NCI-H510A (cell line): ENCODE results near the gene FFAR2.
"Not testable (repeated sequence)": the region's sequence is repeated elsewhere in the genome, so short reads cannot be mapped to it uniquely, and the experiment has no call there.

Source experiments
- DNase-seq: peaks from one replicate; lab custom pipeline; 2025; lab: John Stamatoyannopoulos, UW

FFAR2 gene

GRCh38 chr19:35455616-35456201 is 7.7 kb downstream of the FFAR2 start:
- DNase-seq: no peak

GRCh38 chr19:35457173-35457572 is 9.1 kb downstream of the FFAR2 start:
- DNase-seq: no peak

GRCh38 chr19:35458192-35458591 is 10.1 kb downstream of the FFAR2 start:
- DNase-seq: no peak

- DNase-seq: no peak
Observed at GRCh38 chr19:35458731-35459391, 10.8 kb downstream of the FFAR2 start.

GRCh38 chr19:35459414-35460082 is 11.5 kb downstream of the FFAR2 start:
- DNase-seq: no peak

- DNase-seq: no peak
Observed at GRCh38 chr19:35460608-35461007, 12.6 kb downstream of the FFAR2 start.

- DNase-seq: no peak
Observed at GRCh38 chr19:35461060-35461459, 13.0 kb downstream of the FFAR2 start.

- not testable (repeated sequence) for DNase-seq
Observed at GRCh38 chr19:35461788-35462187, 13.7 kb downstream of the FFAR2 start.

GRCh38 chr19:35462476-35462953 is 14.5 kb downstream of the FFAR2 start:
- no peak for DNase-seq

- DNase-seq: not testable (repeated sequence)
Observed at GRCh38 chr19:35462956-35463355, 14.9 kb downstream of the FFAR2 start.

GRCh38 chr19:35466259-35466658 is 18.2 kb downstream of the FFAR2 start:
- DNase-seq: no peak

GRCh38 chr19:35468637-35469036 is 20.6 kb downstream of the FFAR2 start:
- DNase-seq: no peak

- DNase-seq: no peak
Observed at GRCh38 chr19:35470128-35470527, 22.1 kb downstream of the FFAR2 start.

- not testable (repeated sequence) for DNase-seq
Observed at GRCh38 chr19:35471075-35471474, 23.0 kb downstream of the FFAR2 start.

- no peak for DNase-seq
Observed at GRCh38 chr19:35471946-35472345, 23.9 kb downstream of the FFAR2 start.

- DNase-seq: no peak
Observed at GRCh38 chr19:35474104-35474503, 26.0 kb downstream of the FFAR2 start.

GRCh38 chr19:35474594-35474993 is 26.5 kb downstream of the FFAR2 start:
- not testable (repeated sequence) for DNase-seq

- no peak for DNase-seq
Observed at GRCh38 chr19:35476149-35476548, 28.1 kb downstream of the FFAR2 start.

- DNase-seq: no peak
Observed at GRCh38 chr19:35478794-35479677, 31.0 kb downstream of the FFAR2 start.

GRCh38 chr19:35483089-35483488 is 35.0 kb downstream of the FFAR2 start:
- no peak for DNase-seq

GRCh38 chr19:35484252-35485036 is 36.4 kb downstream of the FFAR2 start:
- DNase-seq: no peak
